ENCODE results near the gene MBNL1. TPM values are rescaled to one million over a fixed set of nuclear protein-coding genes. Genes with fewer than 3 reads are reported as not detected.

Gene MBNL1
- total RNA-seq, 1 donor from 2014 or later = 69.4 TPM

GRCh38 chr3:152390647-152391046 is 121.9 kb downstream of the MBNL1 start:
- Mint-ChIP-seq H3K36me3 (peaks cover 3% of the 10 kb centered on the region), H3K27me3 (no peaks in the 10 kb centered on the region), H3K4me1 (ENCODE audit: unreplicated experiment) (peaks cover 34% of the 10 kb centered on the region), H3K27ac (no peak overlapping the region), H3K9me3 (no peaks in the 10 kb centered on the region), H3K4me3 (no peak overlapping the region)
- TF ChIP-seq, protein P1, sequence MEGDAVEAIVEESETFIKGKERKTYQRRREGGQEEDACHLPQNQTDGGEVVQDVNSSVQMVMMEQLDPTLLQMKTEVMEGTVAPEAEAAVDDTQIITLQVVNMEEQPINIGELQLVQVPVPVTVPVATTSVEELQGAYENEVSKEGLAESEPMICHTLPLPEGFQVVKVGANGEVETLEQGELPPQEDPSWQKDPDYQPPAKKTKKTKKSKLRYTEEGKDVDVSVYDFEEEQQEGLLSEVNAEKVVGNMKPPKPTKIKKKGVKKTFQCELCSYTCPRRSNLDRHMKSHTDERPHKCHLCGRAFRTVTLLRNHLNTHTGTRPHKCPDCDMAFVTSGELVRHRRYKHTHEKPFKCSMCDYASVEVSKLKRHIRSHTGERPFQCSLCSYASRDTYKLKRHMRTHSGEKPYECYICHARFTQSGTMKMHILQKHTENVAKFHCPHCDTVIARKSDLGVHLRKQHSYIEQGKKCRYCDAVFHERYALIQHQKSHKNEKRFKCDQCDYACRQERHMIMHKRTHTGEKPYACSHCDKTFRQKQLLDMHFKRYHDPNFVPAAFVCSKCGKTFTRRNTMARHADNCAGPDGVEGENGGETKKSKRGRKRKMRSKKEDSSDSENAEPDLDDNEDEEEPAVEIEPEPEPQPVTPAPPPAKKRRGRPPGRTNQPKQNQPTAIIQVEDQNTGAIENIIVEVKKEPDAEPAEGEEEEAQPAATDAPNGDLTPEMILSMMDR (conservative IDR thresholded peaks at IDR 0.05) = no peak
- no peak for DNase-seq (ENCODE audit: extremely low spot score, unreplicated experiment)

GRCh38 chr3:152391671-152392070 is 122.9 kb downstream of the MBNL1 start:
- Mint-ChIP-seq H3K4me1 (ENCODE audit: unreplicated experiment) (peaks cover 31% of the 10 kb centered on the region), H3K27me3 (no peaks in the 10 kb centered on the region), H3K27ac (no peak overlapping the region), H3K36me3 (peaks cover 7% of the 10 kb centered on the region), H3K9me3 (no peaks in the 10 kb centered on the region), H3K4me3 (no peak overlapping the region)
- no peak for DNase-seq (ENCODE audit: extremely low spot score, unreplicated experiment)
- TF ChIP-seq, protein P1 (conservative IDR thresholded peaks at IDR 0.05) = no peak

DNA sequence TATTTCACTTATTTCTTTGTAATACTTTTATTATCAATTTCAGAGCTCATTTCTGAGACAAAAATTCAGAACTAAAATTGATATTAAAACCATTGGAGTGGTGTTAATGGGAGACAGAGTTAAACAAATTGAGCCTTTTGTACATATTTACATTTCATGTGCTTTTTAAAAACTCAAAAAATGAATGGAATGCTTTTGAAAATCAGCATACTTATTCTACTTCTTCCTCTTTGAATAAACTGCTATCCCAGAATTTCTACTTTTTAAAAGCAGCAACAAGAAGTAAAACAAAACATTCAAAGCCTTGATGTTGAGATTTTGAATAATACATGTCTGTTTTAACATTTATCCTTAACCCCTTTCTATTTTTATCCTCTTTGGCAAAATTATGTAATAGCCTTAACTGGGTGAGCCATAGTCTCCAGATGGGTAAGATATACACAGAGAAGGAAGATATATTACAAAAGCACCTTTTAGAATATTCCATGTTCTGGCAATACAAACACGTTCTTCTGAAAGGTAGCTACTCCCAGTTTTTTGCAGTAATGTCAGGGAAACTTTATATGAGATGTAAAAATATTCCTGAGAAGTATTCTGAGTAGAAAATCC is 123.6 kb downstream of the MBNL1 start:
- no peak overlapping the region for H3K27ac Mint-ChIP-seq
- H3K9me3 Mint-ChIP-seq = no peaks in the 10 kb centered on the region
- TF ChIP-seq, protein P1 (conservative IDR thresholded peaks at IDR 0.05) = no peak
- no peaks in the 10 kb centered on the region for H3K27me3 Mint-ChIP-seq
- H3K4me3 Mint-ChIP-seq = no peak overlapping the region
- DNase-seq (ENCODE audit: extremely low spot score, unreplicated experiment) = no peak
- peaks cover 8% of the 10 kb centered on the region for H3K36me3 Mint-ChIP-seq
- peaks cover 31% of the 10 kb centered on the region for H3K4me1 Mint-ChIP-seq (ENCODE audit: unreplicated experiment)

GRCh38 chr3:152394246-152394645 is 125.5 kb downstream of the MBNL1 start:
- Mint-ChIP-seq H3K4me3 (no peak overlapping the region), H3K4me1 (ENCODE audit: unreplicated experiment) (peaks cover 36% of the 10 kb centered on the region), H3K27ac (no peak overlapping the region), H3K27me3 (no peaks in the 10 kb centered on the region), H3K9me3 (no peaks in the 10 kb centered on the region), H3K36me3 (peaks cover 9% of the 10 kb centered on the region)
- TF ChIP-seq, protein P1 (conservative IDR thresholded peaks at IDR 0.05) = no peak
- no peak for DNase-seq (ENCODE audit: extremely low spot score, unreplicated experiment)

DNA sequence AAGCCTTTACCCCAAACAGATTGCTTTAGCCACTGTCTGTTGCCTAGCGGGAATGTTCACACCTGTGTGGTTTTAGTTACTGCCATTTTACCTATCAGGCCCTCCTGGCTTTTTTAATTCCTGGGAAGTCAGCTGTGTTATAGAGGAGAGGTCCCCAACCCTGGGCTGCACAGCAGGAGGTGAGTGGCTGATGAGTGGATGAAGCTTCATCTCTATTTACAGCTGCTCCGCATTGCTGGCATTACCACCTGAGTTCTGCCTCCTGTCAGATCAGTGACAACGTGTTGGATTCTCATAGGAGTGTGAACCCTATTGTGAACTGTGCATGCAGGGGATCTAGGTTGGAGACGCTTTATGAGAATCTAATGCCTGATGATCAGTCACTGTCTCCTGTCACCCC is 127.0 kb downstream of the MBNL1 start:
- Mint-ChIP-seq H3K4me3 (no peak overlapping the region), H3K27ac (no peak overlapping the region)
- DNase-seq (ENCODE audit: extremely low spot score, unreplicated experiment) = no peak

More for the DNA sequence above, 127.0 kb downstream of the MBNL1 start:
- Mint-ChIP-seq H3K4me1 (ENCODE audit: unreplicated experiment) (peaks cover 33% of the 10 kb centered on the region), H3K9me3 (no peaks in the 10 kb centered on the region), H3K36me3 (peaks cover 9% of the 10 kb centered on the region), H3K27me3 (no peaks in the 10 kb centered on the region)
- TF ChIP-seq, protein P1 (conservative IDR thresholded peaks at IDR 0.05) = no peak

Measured in type B pancreatic cell (in vitro differentiated cells).